ENCODE data around the gene ACHE.

The ACHE gene

DNA sequence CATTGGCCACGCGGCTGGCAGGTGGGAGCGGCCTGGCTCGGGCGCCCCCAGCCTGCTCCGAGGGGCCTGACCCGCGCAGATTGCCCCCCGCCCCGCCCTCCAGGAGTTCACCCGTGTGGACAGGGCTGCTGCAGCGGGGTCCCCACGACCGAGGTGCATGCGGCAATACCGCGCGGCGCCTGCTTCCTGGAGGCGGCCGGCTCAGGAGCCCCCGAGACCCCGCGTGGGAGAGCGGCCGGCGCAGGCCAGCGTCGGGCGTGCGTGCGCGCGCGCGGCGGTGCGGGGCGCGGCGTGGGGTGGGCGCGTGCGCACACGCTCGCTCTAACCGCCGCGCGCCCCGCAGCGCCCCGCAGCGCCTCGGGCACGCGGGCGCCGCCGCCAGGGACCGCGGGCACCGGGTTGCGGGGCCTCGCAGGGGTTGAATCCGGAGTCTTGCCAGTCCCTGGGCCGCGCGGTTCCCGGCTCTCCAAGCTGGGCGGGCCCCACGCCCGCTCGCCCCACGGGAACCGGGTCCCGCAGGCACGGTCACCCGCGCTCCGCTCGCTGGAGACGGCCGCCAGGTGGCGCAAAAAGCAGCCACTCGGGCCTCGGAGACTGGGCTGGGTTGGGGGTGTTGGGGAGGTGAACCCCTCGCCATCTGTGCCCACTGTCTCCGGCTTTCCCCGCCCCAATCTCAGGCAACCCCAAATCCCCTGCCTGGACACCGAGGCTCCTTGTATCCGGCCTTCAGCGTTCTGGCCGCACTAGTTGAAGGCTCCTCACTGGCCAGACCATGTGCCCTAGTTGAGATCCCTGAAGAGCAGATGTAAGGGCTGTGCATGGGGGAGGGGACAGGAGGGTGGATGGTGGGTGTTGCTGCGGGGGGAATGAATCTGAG, 1.3 kb upstream of the ACHE start:
- no peak for DNase-seq

DNA sequence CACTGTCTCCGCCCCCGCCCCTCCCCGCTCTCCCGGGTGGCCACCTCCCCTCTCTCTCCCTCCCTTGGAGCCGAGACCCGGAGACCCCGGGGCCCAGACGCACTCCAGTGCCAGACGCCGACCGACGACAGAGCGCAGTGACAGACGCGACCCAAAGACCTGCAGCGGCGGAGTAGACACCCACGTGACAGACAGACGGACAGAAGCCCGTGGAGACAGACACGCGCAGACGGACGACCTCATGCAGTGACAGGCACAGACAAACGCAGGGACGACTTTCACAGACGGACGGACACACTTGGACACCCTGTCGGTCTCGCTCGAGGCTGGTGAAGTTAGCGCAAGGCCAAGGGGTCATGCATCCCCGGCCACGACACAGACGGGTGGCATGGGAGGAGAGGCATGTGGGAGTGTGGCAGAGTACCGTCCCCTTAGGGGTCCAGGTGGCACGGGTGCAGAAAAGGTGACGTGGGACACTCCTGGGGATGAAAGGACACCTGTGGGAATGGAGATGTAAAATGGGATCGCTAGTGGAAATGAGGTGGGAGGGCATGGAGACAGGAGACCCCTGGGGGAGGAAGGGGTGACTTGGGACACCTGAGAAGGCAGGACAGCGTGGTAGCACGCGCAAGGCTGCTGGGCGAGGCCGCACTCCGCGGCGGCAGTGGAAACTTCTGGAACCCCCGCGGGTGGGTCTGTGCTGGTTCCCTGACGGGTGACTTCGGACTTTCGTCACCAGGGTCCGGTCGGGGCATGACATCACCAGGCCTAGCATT, 456 bp upstream of the ACHE start:
- DNase-seq = peak; percentile 9

DNA sequence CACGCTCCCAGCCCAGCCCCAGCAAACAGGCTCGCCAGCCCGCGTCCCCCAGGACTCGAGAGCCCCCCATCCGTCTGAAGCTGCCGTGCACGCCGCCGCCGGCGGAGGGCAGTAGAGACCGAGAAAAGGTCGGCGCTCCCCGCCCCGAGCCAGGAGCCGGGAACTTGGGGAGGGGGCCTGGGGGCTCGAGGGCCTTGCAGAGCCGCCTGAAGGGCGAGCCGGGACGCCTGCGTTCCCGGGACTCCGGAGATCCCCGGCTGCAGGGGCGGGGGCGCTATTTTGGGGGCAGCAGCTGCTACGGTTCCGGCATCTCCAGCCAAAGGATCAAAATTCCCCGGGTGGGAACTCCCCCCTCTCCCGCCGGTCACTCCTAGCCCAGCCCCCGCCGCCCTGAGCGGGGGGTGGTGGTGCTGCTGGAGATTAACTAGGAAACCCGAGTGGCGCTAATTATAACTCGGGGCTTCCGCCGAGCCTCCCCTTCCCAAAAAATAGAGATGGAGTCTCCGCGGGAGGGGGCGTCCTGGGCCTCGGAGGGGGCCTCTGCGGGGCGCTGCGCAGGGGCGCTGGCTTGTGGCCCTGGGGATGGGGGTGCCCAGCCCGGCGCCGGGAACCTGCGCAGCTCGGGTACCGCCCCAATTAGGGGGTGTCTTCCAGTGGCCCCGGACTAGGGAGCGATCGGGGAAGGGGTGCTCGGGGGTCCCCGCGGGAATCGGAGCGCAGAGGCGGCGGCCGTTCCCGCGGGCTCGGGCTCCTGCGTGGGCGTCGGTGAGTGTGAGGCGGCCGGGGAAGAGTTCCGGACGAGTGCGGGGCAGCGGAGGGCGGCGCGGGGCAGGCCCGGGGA, 608 bp downstream of the ACHE start:
- DNase-seq = peak; percentile 12

DNA sequence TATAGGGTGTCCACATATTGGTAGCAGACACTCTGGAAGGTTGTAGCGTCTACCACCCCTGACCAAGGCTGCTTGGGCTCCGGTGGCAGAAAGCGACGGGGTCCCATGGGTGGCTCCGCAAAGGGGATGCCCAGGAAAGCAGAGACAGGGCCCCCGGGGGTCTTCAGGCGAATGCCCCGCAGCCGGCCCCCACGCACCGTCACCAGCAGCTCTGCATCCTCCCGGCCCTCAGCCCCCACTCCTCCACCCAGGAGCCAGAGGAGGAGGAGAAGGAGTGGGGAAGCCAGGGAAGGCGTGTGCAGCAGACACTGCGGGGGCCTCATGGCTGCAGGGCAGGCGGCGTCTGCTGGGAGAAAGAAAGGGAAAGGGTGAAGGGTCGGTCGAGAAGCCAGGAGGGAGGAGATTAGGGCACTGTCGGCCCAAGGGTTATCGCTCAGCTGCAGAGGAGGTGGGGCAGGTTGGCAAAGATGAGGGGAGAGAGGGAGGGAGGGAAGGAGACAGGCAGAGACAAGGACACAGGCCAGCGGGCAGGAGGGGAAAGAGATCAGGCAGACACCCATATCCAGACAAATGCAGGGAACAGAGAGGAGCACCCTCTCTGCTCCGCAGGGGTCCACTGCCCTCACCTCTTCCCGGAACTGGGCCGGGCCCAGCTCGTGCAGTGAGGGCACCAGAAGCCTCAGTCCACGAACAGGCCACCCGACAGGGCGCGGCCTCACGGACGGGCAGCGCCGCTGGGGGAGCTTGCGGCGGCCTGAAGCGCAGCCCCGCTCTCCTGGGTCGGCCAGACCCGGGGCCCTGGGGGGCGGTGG, 1.6 kb downstream of the ACHE start:
- DNase-seq = no peak

DNA sequence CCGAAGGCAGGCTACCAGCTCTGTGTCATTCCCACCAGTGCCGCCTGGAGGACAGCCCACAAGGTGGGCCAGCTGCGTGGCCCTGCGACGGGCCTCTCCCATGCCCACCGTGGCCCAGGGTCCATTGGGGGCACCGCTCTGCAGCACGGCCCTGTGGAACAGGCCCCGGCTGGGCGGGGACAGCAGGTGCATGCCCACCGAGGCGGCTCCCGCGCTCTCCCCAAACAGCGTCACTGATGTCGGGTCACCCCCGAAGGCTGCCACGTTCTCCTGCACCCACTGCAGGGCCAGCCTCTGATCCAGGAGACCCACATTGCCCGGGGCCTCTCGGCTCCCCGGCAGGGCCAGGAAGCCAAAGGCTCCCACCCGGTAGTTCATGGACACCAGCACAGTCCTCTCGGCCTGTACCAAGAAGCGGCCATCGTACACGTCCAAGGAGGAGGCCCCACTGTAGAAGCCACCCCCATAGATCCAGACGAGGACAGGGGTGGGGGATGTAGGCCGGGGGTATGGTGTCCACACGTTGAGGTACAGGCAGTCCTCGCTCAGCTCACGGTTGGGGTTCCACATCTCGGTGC, 2.3 kb downstream of the ACHE start:
- DNase-seq = no peak

DNA sequence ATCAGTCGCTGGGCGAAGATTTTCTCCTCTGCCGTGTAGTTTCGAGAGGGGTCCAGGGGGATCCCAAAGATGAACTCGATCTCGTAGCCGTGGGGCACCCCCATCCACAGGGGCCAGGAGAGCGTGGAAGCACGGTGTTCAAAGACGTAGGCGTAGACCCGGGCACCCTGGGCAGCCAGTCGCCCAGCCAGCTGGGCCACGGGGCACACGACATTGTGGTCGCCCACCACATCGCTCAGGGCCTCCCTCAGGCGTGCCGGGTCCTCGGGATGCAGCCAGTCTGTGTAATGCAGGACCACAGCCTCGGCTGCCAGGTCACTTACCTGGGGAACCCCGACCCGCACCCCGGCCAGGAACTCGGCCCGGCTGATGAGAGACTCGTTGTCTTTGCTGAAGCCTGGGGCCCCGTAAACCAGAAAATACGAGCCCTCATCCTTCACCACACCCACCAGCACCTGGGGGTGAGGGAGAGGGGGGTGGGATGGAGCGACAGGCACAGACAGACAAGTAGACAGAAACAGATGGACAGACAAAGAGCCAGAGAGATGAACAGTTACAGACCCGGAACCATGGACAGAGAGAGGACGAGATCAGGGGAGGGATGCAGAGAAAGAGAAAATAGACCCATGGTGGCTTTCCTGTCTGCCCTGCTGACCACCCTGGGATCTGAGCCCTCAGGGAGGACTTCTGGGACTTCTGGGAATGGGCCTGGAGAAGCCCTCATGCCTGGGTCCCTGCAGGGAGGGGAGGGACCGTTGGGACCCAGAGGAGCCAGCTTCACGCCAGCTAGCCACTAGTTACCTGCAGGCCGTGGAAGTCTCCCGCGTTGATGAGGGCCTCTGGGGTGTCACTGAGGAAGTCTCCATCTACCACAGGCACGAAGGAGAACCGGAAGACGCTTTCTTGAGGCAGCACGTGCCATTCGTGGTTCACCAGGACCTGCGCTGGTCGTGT, 3.0 kb downstream of the ACHE start:
- DNase-seq = no peak

DNA sequence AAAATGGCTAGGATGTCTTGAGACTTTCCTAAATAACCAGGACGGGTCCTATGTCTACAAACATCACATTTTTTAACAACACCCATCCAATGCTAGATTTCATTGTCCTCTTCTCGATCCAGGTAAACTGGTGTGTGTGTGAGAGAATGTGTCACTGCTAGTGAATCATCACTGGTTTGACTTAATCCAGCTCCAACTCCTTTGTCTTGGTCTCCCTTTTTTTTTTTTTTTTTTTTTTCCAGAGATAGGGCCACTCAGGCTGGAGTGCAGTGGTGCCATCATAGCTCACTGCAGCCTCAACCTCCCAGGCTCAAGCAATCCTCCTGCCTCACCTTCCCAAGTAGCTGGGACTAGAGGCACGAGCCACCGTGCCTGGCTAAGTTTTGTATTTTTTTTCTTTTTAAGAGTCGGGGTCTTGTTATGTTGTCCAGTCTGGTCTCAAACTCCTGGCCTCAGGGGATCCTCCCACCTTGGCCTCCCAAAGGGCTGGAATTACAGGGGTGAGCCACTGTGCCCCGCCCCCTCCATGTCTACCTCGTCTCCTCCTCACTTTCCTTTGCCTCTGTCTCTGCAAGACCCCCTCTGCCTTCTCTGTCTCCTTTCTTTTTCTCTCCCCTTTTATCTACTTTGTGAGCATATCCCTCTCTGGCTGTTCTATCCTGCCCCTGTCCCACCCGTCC, 4.0 kb downstream of the ACHE start:
- DNase-seq = peak; percentile 17

DNA sequence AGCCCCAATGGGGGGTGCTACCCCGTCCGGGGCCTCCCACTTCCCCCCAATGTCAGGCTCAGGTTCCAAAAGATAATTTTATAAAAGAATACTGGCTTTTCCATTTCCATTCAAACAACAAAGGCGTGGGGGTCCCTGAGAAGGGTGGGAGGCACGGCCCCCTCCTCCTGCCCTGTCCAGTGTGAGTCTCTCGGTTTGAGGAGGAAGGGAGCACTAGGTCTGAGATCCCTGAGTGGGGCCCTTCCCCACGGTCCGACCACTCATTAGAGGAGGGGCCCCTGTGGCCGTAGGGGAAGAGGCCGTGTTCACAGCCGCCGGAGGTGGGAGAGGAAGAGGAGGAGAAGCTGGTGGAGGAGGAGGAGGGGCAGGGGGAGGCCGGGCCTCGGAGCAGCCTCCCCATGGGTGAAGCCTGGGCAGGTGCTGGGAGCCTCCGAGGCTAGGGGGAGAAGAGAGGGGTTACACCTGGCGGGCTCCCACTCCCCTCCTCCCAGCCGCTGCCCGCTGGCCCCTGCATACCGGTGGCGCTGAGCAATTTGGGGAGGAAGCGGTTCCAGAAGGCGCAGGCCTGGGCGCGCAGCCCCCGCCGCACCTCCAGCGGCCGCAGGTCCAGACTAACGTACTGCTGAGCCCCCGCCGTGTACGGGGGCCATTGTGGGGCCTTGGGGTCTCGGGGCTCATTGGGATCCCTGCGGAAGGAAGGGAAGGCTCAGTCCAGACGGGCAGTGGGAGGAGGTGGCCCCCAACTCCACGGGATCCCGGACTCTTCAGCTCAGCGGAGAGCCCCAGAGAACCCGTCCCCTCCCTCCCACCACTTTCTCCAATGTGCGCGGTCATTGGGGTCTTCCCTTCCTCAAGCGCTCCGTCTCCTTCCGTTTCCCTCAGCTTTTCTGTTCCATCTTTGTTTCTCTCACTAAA, 4.8 kb downstream of the ACHE start:
- no peak for DNase-seq

DNA sequence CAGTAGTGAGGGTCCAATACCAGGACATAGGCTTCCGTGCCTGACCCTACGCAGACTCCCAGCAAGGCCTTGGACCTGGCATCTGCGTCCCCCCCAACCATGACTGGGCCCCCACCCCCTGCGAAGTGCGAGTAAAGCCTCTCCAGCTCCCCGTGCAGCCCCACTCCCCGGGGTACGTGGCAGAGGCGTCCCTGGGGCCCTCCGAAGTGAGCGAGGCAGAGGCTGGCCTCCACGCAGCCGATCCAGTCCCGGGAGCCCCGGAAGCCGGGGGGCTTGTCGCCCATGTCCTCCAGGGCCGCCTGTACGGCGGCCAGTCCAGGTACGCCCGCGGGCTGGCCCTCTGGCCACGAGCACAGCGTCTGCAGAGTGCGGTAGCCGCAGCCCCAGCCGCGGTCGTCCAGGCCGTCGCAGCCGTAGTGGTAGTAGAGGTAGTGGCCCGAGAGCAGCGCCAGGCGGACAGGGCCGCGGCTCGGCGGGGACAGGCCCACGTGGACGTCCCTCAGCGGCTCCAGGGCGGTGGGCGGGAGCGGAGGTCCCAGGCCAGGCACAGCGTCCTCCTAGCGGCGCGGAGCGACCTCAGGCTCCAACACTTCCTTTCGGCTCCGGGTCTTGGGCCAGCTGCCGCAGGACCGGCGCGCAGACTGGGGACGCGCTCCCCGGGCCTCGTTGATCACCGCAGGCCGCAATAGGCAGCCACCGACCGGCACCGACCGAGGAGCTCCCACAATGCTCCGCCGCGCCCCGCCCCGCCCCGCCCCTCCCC, 6.5 kb downstream of the ACHE start, which contains the start of gene UFSP1:
TSS of gene UFSP1 (minus strand) at position 728 of the 763 bp plus-strand sequence. CDS start at position 284, 444 bp downstream.
- peak; percentile 46 for DNase-seq

DNA sequence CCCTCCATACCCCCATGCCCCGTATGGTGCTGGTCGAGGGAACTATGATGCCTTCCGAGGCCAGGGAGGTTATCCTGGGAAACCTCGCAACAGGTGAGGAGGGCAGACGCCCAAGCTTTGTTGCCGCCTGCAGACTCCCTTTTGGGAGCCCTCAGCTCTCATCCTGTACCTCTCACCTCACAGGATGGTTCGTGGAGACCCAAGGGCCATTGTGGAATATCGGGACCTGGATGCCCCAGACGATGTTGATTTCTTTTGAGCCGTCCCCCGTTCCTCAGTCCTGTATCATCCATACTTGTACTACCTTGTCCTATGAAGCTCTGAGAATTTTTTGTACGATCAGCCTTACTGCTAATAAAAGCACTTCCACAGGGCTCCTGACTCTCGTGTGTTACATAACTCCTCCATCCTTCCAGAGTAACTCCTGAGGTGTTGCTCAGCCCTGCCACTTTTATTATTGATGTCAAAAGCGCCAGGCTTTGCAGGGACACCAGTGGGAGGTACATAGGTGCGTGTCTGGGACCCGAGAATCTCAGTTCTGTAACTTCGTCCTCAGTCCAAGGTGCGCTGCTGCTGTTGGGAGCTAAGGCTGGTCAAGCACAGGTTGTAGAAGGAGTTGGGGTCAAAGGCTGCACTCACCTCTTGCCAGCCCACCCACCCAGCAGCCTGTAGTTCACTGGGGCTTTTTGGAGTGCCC, 7.2 kb downstream of the ACHE start:
- no peak for DNase-seq

DNA sequence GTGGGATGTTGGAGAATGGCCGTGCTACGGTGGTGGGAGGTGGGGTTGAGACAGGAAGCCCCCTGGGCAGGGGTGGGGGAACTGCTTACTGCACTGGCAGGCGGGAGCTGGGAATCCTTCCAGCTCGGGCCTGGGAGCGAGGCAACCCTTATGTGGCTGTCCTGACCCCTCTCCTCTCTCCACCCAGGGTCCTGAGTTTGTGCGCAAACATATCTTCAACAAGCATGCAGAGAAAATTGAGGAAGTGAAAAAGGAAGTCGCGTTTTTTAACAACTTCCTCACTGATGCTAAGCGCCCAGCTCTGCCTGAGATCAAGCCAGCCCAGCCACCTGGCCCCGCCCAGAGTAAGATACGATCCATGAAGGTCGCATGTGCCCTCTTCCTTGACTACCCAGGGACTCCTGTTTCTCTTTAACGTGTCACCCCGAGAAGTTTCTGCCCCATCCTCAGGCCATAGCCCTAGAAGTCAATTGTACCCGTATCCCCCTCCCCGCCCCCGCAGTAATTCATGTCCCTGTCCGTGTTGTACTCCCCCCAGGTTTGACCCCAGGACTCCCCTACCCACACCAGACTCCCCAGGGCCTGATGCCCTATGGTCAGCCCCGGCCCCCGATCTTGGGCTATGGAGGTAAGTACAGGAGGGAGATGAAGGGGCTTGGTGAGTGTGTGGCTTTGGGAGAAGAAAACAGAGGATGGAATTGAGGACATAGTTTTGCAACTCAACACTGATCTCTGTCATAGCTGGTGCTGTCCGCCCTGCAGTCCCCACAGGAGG, 8.0 kb downstream of the ACHE start:
- no peak for DNase-seq

DNA sequence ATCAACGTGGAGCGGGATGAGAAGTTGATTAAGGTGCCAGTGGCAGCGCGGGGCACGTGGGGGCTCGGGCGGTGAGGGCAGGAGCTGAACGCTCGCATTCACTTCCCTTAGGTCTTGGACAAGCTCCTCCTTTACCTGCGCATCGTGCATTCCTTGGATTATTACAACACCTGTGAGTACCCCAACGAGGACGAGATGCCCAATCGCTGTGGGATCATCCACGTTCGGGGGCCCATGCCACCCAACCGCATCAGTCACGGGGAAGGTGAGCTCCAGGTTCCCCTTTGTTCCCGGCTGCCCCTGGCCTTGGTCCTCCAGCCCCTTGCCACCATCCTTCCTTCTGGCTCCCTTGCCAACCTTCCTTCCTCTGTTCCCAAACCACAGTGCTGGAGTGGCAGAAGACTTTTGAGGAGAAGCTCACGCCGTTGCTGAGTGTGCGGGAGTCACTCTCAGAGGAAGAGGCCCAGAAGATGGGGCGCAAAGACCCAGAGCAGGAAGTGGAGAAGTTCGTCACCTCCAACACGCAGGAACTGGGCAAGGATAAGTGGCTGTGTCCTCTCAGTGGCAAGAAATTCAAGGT, 8.7 kb downstream of the ACHE start:
- DNase-seq = no peak

DNA sequence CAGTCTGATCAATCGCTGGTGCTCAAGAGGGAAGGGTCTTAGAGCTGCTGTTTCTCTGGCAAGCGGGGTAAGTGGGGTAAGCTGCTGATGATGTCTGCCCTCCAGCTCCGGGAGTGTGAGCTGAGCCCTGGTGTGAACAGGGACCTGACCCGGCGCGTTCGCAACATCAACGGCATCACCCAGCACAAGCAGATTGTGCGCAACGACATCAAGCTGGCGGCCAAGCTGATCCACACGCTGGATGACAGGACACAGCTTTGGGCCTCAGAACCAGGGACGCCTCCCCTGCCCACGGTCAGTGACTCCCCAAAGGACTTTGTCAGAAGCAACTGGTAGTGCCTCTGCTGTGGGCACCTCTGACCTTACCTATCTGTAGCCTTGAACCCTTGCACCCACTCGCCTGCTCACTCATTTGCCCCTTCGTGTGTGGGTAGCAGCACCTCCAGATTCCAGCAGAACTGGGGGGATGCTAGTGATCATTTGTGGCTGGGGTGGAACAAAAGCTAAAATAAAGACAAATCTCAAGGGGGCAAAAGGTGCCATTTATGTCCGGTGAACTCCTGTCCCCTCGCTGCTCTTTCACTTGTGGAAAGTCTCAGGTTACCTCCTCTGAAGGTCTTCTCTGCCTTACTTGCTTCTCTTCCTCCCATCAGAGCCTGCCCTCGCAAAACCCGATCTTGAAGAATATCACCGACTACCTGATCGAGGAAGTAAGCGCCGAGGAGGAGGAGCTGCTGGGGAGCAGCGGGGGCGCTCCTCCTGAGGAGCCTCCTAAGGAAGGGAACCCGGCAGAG, 9.3 kb downstream of the ACHE start:
- no peak for DNase-seq

DNA sequence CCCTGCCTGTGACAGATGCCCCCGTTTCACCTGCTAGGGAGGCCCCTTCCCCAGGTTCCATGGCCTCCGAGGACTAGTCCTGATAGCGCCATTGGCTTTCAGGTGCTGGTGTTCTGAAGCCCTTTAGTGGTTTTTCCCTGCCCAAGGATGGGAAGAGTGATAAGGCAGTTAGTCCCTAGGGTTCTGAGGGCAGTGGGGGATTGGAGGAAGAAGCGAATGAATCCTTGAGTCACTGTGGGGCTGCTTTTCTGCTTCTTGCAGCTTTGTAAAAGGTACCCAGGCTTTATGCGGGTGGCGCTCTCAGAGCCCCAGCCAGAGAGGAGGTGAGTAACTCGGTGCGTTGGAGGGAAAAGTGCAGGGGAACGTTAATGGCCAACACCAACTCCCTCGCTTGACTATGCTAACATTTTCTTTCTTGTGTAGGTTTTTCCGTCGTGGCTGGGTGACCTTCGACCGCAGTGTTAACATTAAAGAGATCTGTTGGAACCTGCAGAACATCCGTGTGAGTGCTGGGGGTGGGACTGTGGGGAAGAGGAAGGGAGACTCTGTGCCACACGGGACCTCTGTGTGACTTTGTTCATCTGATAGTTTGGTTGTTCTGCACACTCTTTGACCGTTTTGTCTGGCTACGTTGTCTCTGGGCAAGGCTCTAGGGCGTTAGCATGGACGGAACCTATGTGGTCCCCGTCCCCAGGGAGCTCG, 10.1 kb downstream of the ACHE start:
- DNase-seq = no peak
